VCaP (cell line): ENCODE data around the gene ZNF213.

ENCODE experiments used
- H3K27ac ChIP-seq: fragments of 450-650 bp; 2 replicates; pipeline ENCODE4 v1.5.1; 2017
- TF ChIP-seq, protein P1 (sequence below): fragments of 450-650 bp; conservative IDR thresholded peaks from 2 replicates; pipeline ENCODE4 v1.5.1; 2017; ENCODE audit warnings: mild to moderate bottlenecking, moderate library complexity

The ZNF213 gene

DNA sequence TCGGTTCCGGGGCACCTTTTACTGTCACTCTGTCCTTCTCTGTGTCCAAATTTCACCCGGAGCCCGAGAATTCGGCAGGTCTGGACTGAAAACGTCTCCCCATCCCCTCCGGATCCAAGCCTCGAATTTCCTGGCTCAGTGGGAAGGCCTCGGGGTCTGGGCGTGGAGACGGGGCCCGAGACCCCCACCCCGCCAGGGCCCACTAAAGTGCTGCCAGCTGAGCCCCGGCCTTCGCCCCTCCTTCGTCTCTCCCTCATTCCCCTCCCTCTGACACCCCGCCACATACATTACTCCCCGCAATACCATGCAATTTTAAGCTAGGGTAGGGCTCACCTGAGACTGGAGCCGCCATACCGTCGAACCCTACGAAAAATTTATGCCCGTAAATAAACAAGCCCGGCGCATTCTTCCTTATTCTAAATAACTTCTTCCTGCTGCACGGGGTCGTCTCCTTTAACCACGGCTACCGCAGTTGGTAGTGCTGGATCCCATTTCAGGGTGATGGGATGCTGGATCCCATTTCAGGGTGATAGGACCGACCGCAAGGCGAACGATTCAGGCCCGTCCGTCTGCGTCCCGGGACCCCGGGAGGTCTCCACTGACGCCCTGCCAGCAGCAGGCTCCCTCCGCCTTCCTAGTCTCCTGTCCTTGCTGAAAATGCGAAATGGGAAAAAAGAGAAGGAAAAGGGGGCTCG lies 48.8 kb downstream of the ZNF213 start:
- TF ChIP-seq, protein P1, sequence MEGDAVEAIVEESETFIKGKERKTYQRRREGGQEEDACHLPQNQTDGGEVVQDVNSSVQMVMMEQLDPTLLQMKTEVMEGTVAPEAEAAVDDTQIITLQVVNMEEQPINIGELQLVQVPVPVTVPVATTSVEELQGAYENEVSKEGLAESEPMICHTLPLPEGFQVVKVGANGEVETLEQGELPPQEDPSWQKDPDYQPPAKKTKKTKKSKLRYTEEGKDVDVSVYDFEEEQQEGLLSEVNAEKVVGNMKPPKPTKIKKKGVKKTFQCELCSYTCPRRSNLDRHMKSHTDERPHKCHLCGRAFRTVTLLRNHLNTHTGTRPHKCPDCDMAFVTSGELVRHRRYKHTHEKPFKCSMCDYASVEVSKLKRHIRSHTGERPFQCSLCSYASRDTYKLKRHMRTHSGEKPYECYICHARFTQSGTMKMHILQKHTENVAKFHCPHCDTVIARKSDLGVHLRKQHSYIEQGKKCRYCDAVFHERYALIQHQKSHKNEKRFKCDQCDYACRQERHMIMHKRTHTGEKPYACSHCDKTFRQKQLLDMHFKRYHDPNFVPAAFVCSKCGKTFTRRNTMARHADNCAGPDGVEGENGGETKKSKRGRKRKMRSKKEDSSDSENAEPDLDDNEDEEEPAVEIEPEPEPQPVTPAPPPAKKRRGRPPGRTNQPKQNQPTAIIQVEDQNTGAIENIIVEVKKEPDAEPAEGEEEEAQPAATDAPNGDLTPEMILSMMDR: no peak
- H3K27ac ChIP-seq: no peak overlapping the region

DNA sequence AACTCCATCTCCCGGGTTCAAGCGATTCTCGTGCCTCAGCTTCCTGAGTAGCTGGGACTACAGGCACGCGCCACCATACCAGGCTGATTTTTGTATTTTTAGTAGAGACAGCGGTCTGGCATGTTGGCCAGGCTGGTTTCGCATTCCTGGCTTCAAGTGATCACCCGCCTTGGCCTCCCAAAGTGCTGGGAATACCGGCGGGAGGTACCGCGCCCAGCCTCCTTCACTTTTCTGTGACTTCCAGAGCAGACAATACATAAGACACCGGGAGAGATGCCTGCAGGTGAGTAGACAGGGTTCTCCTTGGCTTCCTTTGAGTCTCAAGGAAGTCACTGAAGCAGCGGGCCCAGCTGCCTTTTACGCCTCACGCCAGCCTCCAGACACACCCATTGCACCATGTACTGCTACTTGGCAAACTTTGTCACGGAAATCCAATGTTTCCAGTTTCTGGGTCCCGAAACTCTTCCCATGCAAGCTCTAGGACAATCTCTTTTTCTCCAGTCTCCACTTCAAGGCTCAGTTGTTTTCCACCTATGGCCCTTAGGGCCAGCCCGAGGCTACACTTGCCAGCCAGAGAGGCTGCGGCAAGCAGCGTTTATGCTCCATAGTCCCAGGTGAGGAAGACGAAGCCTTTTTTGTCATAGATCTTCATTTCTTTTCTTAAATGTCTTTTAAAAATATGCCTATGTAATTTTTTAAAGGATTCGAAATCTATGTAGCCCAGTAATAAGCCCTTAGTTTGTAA lies 52.3 kb downstream of the ZNF213 start:
- no peak overlapping the region for H3K27ac ChIP-seq
- TF ChIP-seq, protein P1: no peak

DNA sequence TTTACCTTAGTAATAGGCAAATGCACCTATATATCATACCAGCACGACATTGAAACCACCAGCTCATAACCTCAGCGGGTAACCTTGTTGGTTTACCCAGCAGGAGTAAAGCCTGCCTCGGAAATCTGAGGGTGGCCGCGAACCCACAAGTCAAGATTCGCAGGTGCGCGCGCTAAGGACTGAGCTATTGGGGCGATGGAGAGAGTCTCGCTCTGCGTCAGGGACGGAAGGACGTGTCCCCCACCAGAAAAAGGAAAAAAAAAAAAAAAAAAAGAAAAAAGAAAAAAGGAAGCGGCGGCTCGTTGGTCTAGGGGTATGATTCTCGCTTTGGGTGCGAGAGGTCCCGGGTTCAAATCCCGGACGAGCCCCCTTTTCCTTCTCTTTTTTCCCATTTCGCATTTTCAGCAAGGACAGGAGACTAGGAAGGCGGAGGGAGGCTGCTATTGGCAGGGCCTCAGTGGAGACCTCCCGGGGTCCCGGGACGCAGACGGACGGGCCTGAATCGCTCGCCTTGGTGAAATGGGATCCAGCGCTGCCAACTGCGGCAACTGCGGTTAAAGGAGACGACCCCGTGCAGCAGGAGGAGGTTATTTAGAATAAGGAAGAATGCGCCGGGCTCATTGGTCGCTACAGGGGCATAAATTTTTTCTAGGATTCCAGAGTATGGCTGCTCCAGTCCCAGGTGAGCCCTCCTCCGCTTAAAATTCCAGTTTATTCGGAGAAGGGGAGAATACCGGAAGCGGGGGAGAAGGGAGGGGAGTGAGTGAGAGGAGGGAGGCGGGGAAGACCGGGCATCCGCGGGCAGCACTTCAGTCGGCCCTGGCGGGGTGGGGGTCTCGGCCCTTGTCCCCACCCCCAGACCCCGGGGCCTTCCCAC lies 53.2 kb downstream of the ZNF213 start, which contains the start of gene OR1F1:
OR1F1 (plus strand) TSS at position 407 of the 877 bp plus-strand sequence.
- TF ChIP-seq, protein P1: no peak

DNA sequence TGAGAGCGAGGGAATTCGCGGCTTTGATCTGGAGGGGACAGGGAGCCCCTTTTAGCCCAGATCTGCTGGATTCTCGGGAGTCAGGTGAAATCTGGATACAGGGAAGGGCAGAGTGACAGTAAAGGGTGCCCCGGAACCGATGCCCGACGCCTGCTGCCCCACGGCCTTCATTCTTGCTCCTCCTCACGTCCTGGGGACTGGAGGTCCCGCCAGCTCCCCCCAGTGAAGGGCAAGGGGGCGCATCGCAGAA lies 53.8 kb downstream of the ZNF213 start:
- H3K27ac ChIP-seq: no peak overlapping the region
- TF ChIP-seq, protein P1: no peak

More for the DNA sequence above, 53.2 kb downstream of the ZNF213 start, which contains the start of gene OR1F1:
- H3K27ac ChIP-seq: no peak within 1 kb of the TSS

DNA sequence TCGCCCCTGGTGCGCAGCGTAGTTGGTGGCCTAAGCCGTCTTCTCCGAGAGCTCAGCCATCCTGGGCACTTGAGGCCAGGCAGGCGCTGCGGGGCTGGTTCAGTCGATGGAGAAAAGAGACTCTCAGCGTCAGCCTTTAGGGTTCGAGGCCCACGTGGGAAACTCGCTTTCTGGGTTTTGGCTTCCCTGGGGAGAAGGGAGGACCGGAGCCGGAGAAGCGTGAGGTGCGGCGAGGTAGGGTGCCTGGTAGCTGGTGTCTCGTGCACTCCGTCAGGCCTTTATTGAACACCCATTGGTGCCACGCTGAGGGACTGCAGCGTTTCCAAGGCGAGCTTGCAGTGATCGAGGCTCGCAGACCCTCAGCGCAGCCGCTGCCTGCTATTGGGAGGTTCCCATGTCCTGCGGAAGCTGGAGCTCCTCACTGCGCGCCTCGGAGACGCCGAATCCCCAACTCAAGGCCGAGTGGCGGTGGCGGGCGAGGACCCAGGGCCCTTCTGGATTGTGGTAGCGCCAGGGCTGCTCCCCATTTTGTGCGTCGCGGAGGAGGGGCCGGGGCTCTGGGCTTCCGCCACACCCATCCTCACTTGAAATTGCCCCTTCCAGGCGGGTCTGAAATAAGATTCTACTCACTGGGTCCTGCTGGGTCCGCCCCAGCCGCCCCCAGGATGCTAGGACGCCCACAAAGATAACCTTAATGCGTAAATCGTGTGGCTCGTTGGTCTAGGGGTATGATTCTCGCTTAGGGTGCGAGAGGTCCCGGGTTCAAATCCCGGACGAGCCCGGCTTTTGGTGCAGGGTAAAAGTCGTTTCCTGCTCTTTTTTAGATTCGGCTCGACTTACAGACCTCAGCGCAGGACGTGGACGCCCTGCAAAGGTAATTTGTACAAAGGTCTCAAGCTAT lies 54.3 kb downstream of the ZNF213 start:
- TF ChIP-seq, protein P1: no peak
- H3K27ac ChIP-seq: no peak overlapping the region

DNA sequence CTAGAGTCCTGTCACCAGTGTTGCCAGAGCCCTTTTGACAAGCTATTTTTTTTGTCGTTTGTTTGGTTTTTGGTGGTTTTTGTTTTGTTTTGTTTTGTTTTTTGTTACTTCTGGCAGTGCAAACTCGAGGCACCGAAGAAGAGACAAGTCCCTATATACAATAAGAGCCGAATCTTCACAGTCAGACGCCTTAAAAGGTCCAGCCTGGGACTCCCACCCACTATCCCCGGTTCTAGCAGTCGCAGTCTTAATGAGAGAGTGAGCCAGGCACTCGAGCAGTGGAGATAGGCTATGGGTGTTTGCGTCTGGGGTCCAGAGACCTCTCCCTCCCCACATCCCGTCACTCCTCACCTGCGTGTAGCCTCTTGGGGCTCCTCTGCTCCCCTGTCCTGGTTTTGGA lies 55.0 kb downstream of the ZNF213 start:
- TF ChIP-seq, protein P1: no peak
- no peak overlapping the region for H3K27ac ChIP-seq
